ENCODE results near the gene APP.
"Not testable (repeated sequence)": the region's sequence is repeated elsewhere in the genome, so short reads cannot be mapped to it uniquely, and the experiment has no call there.

DNA sequence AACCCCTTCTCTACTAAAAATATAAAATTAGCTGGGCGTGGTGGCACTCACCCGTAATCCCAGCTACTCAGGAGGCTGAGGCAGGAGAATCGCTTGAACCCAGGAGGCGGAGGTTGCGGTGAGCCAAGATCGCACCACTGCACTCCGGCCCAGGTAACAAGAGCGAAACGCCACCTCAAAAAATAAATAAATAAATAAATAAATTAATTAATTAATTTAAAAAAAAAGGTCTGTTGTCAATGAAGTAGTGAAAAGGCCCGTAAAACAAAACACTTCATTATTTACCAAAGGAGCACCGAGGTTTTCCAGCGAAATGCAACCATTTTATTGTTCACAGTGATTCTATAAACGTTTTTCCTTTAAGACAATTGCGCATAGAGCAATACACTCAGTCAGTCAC is 39.5 kb downstream of the APP start:
- TF ChIP-seq, protein P1, sequence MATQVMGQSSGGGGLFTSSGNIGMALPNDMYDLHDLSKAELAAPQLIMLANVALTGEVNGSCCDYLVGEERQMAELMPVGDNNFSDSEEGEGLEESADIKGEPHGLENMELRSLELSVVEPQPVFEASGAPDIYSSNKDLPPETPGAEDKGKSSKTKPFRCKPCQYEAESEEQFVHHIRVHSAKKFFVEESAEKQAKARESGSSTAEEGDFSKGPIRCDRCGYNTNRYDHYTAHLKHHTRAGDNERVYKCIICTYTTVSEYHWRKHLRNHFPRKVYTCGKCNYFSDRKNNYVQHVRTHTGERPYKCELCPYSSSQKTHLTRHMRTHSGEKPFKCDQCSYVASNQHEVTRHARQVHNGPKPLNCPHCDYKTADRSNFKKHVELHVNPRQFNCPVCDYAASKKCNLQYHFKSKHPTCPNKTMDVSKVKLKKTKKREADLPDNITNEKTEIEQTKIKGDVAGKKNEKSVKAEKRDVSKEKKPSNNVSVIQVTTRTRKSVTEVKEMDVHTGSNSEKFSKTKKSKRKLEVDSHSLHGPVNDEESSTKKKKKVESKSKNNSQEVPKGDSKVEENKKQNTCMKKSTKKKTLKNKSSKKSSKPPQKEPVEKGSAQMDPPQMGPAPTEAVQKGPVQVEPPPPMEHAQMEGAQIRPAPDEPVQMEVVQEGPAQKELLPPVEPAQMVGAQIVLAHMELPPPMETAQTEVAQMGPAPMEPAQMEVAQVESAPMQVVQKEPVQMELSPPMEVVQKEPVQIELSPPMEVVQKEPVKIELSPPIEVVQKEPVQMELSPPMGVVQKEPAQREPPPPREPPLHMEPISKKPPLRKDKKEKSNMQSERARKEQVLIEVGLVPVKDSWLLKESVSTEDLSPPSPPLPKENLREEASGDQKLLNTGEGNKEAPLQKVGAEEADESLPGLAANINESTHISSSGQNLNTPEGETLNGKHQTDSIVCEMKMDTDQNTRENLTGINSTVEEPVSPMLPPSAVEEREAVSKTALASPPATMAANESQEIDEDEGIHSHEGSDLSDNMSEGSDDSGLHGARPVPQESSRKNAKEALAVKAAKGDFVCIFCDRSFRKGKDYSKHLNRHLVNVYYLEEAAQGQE (IDR thresholded peaks at IDR 0.05; ENCODE audit: insufficient replicate concordance, low read depth), result not testable (repeated sequence)
- not testable (repeated sequence) for TF ChIP-seq GABPA (IDR thresholded peaks at IDR 0.05; ENCODE audit: low read depth); POLR2AphosphoS5 (IDR thresholded peaks at IDR 0.05; ENCODE audit: low read depth); SPI1 (IDR thresholded peaks at IDR 0.05; ENCODE audit: borderline replicate concordance, low read depth)
- TF ChIP-seq, protein P2, sequence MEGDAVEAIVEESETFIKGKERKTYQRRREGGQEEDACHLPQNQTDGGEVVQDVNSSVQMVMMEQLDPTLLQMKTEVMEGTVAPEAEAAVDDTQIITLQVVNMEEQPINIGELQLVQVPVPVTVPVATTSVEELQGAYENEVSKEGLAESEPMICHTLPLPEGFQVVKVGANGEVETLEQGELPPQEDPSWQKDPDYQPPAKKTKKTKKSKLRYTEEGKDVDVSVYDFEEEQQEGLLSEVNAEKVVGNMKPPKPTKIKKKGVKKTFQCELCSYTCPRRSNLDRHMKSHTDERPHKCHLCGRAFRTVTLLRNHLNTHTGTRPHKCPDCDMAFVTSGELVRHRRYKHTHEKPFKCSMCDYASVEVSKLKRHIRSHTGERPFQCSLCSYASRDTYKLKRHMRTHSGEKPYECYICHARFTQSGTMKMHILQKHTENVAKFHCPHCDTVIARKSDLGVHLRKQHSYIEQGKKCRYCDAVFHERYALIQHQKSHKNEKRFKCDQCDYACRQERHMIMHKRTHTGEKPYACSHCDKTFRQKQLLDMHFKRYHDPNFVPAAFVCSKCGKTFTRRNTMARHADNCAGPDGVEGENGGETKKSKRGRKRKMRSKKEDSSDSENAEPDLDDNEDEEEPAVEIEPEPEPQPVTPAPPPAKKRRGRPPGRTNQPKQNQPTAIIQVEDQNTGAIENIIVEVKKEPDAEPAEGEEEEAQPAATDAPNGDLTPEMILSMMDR (IDR thresholded peaks at IDR 0.05; ENCODE audit: insufficient read depth, low read length), result not testable (repeated sequence)
